Epithelial cell of esophagus (primary cell): ENCODE measurements around the gene TRPM2.

Source experiments
- DNase-seq: peaks from one replicate; pipeline ENCODE4 v3.0.0; 2010; ENCODE audit warnings: low read depth
- H3K4me3 ChIP-seq: 2 replicates; pipeline ENCODE4 v1.5.1; 2011; ENCODE audit warnings: mild to moderate bottlenecking, low read length, control low read depth
- CTCF ChIP-seq: IDR thresholded peaks from 2 replicates; pipeline ENCODE4 v1.5.1; 2011; ENCODE audit warnings: low read depth, mild to moderate bottlenecking, low read length, control low read depth, inconsistent platforms; ENCODE audit not compliant: insufficient read depth; ENCODE audit errors: missing control alignments

Gene TRPM2

GRCh38 chr21:44418108-44418875 is 64.9 kb downstream of the TRPM2 start:
- no peak for DNase-seq
- no peak overlapping the region for H3K4me3 ChIP-seq
- TF ChIP-seq CTCF = no peak

- H3K4me3 ChIP-seq = no peak overlapping the region
- TF ChIP-seq CTCF = no peak
- DNase-seq = no peak
Observed at GRCh38 chr21:44418876-44419230, 65.4 kb downstream of the TRPM2 start.

- no peak for TF ChIP-seq CTCF
- H3K4me3 ChIP-seq = no peak overlapping the region
- DNase-seq = no peak
Observed at GRCh38 chr21:44419679-44420078, 66.3 kb downstream of the TRPM2 start.

GRCh38 chr21:44420416-44421205 is 67.2 kb downstream of the TRPM2 start:
- TF ChIP-seq CTCF = no peak
- no peak for DNase-seq
- H3K4me3 ChIP-seq = no peak overlapping the region

GRCh38 chr21:44421901-44422840 is 68.8 kb downstream of the TRPM2 start:
- DNase-seq = no peak
- TF ChIP-seq CTCF = no peak
- H3K4me3 ChIP-seq = no peak overlapping the region

DNA sequence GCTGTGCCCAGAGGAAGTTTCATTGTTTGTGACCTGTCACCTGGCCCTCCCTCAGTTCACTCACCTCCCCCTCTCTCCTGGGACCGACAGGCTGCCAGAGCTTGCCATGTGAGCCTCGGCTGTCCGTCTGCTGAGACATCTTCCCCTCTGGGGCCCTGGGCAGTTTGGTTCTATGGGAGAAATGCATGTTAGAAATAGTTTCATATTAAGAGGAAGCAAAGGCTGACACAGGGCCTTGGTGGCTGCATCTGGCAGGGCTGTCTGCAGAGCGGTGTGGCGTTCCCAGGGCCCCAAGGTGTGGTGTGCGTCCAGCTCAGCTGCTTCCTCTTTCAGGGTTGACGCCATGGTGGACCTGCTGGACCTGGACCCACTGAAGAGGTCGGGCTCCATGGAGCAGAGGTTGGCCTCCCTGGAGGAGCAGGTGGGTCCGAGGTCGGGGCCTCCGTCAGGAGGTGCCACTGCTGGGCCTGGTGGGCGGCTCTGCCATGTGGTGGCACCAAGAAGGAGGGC is 69.9 kb downstream of the TRPM2 start:
- no peak overlapping the region for H3K4me3 ChIP-seq
- TF ChIP-seq CTCF = no peak
- DNase-seq = no peak
